Activated CD8-positive, alpha-beta memory T cell treated with anti-CD3 and anti-CD28 coated beads for 36 hours (primary cell): ENCODE data around the gene CLASRP. TPM values are rescaled to one million over a fixed set of nuclear protein-coding genes. Genes with fewer than 3 reads are reported as not detected.

Experiments used
- CTCF ChIA-PET: fragments of 350-600 bp; sonication (Branson Sonifier 250); formaldehyde crosslinking; loops from one replicate; lab custom pipeline; 2021; ENCODE audit warnings: antibody characterized with exemption; lab: Charles Lee
- POLR2A ChIA-PET: fragments of 350-600 bp; sonication (Branson Sonifier 250); formaldehyde crosslinking; loops from one replicate; lab custom pipeline; 2021; ENCODE audit warnings: antibody characterized with exemption; lab: Charles Lee
- total RNA-seq, 2 experiments: library from RNA; stranded (reverse); gene quantifications; one replicate each; pipeline ENCODE4 v1.2.3, GENCODE V29; 2021

CLASRP gene
- total RNA-seq, 2 experiments from 2014 or later = 78.1 to 80.5 TPM

DNA sequence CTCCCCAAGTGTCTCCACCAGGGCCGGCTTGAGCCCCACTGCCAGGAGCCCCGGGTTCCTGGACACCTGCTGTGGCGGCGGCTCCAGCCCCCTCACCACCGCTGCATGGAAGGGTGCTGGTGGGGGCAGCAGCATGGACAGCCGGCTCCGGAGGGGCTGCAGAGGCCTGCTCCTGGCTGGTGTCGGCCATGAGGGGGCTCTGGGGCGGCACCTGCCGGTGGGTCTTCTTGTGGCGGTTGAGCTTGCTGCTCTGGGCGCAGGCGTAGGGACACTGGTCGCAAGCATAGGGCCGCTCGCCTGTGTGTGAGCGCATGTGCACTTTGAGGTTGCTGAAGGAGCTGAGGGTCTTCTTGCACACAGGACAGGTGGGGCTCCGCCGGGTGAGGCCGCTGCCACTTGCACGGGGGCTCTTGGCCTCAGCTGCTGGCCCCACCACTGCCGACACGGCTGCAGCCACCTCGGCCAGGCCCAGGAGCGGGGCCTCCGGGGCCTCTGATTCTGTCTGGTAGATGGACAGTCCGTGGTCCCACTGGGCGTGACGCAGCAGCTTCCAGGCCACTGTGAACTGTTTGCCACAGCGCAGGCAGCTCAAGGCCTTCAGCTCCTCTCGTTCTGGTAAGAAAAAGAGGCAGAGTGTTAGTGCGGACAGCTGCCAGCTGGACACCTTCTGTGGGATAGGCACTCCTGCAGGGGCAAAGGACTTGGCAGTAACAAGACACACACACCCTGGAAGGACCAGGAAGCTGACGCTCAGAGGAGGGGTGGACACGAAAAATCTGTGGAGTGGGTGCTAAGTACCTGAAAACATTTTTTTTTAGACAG is 33.3 kb downstream of the CLASRP start:
- ChIA-PET CTCF (interaction anchor here (0.6 kb wide), 1 partner anchor 12 kb away, joined by 3 read pairs; no protein-coding TSS in a partner anchor), POLR2A (no interaction called here)

DNA sequence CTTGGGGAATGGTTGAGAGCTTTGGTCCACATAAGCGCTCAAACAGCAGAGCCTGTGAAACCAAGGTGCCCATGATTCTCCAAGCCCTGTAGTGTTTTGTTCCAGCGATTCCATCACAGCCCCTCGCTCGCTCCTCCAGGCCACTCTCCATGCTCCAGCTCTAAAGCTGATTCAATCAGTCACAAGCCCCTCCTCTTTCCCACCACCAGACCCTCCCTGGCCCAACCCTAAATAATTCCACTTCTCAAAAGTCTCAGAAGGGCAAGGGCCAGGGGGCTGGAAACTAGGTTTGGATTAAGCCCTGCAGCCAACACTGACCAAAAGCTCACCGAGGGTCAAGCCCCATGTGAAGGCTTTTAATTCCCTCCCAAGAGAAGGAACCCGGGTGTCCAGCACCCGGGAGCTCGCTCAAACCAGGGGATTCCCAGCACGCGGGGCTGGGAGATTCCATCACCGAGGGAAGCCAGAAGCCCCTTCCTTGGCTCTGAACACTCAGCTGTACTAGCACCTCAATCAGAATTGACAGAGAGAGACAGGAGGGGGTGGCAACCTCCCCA is 36.0 kb downstream of the CLASRP start:
- POLR2A ChIA-PET = interaction anchor here (0.6 to 1.2 kb wide), 4 partner anchors 10 to 233 kb away, joined by 3 to 4 read pairs (median 3); no protein-coding TSS in a partner anchor
- CTCF ChIA-PET = interaction anchor here (0.7 to 1.9 kb wide), 3 partner anchors 17 to 113 kb away, joined by 3 to 6 read pairs (median 3); no protein-coding TSS in a partner anchor

DNA sequence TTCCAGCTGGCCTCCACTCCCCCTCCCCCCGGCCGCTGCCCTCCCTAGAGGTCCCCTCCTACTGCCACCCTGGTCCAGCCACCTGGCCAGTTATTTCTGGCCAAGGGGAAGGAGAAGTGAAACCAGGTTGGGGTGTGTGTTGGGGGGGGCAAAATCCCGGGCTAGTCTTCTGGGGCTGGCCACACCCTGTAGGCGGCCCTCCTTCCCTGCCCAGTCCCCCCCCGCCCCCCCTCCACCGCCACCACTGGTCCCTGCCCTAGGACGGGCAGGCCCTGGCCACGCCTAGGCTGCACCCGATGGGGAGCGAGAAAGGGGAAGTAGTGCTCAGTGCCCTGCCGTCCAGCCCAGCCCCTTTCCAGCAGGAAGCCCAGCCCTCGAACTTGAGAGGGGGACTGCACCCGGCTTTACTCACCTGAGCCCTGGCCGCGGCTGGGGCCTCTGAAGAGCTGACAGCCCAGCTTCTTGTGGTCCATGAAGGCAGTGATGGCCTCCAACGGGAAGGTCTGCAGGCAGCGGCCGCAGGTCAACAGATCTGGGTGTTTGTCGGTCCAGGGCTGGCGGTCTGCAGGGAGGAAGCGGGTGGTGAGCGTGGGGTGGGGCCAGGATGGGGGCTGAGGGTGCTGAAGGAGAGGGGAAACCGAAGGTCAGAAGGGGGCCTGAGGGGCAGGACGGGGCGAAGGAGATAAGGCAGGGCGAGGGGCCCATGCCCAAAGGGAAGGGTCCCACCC is 36.6 kb downstream of the CLASRP start:
- ChIA-PET POLR2A (interaction anchor here (0.6 to 1.2 kb wide), 5 partner anchors 11 to 165 kb away, joined by 3 to 4 read pairs (median 3); no protein-coding TSS in a partner anchor), CTCF (interaction anchor here (1.0 to 1.9 kb wide), 2 partner anchors 17 to 112 kb away, joined by 3 to 6 read pairs; no protein-coding TSS in a partner anchor)

DNA sequence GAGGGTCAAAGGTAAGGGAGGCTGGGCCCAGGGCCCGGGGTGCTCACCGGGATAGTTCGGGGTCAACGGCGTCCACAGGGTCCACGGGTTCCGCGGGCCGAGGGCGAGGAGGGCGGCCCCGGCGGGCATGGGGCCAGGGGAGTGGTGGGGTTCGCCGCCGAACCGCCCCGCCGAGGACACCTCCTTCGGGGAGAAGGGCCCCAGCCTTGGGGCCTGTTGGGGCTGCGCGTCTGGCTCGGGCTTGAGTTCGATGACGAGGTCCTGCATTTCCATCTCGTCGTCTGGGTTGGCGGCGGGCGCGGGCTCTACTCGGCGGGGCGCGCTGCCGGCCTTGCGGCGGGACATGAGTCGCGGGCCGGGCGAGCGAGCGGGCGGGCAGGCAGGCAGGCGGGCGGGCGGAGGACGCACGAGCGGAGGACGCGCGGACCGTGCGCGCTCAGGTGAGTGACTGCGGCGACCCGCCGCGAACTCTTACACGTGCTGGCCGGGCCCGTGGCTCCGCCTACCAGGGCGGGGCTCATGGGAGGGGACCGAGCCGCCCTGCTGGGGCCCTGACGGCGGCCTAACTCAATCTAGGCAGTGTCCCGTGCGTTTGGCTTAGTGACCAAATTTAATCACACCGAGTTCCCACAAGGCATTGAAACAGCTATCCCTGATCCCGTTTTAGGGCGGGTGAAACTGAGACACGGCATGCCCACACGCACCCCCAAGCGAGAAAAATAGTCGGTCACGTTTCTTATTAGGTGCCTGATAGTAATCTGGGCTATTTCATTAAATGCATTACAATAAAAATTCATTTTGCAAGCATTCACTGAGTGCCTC is 37.4 kb downstream of the CLASRP start, which contains the start of gene ZNF296:
TSS of gene ZNF296 (minus strand) at position 450 of the 822 bp plus-strand sequence. CDS start at position 345, 105 bp downstream.
- ChIA-PET CTCF (interaction anchor here (1.0 to 1.9 kb wide), 3 partner anchors 11 to 111 kb away, joined by 3 to 6 read pairs (median 4); no protein-coding TSS in a partner anchor), POLR2A (interaction anchor here (0.6 to 1.2 kb wide), 5 partner anchors 13 to 164 kb away, joined by 3 to 4 read pairs (median 3); partner anchors contain the start of gene PPP1R37)

DNA sequence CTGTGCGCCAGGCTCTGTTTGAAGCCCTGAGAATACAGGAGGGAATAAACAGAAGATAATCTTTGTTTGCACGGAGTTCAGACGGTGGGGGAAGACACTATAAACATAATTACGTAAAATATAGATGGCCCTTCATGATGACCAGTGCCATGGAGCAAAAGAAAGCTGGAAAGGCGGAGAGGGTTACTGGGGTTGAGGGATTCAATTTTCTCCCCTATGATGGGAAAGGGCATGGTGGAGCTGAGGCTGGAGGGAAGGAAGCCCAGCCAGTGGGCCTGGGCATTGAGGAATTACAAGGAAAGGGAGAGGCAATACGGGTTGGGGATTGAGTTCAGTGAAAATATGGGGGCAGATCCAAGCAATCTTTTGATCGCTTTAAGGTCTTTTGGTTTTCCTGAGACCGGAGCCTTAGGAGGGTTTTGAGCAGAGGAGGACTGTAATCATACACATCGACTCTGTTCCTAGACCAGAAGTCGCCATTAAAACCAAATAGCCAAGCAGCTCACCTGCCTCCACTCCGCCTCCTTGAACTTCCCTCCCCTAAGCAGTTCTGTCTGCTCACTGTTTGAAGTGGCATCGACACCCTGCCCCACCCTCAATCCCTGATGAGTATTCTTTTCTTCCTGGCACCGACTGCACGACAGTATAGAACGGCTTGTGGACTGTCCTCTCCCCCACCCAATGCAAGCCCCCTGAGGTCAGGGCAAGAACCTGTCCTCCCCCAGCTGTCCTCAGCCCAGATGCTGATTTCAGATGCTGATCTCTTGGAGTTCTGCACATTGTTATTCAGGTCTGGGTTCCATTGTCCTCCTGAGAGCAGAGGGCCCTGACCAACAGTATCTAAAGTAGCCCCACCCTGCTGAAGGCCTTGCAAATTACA is 38.2 kb downstream of the CLASRP start:
- ChIA-PET POLR2A (interaction anchor here (0.8 to 1.0 kb wide), 2 partner anchors 15 to 38 kb away, joined by 3 to 6 read pairs; partner anchors contain the start of gene PPP1R37), CTCF (interaction anchor here (1.0 to 1.7 kb wide), 2 partner anchors 11 to 17 kb away, joined by 3 to 4 read pairs; no protein-coding TSS in a partner anchor)

DNA sequence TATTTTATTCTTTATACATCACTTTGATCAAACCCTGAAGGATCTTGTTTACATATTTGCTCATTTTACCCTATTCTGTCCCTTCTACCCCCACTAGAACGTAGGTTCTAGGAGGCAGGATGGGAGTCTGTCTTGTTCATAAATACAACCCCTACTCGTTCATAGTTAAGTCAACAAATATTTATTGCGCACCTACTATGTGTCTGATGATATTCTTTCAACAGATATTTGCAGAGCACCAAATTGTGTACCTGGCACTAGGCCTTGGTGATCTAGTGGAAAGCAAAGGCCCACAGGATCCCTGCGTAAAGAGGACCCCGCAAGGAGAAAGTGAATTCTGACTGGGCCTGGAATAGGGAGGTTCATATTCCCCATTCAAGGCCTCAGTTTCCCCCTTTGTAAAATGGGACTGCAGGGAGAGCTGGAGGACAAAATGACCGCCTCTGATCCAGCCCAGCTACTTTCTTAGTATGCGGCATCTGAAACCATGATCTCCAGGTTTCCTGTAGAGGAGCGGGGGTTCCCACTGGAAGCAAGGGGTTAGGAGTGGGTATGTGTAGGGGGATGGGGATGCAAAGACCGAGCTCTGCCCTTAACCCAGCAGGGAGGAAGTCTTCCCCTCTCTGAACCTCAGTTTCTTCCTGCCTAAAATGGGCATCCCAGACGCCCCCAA is 39.7 kb downstream of the CLASRP start:
- ChIA-PET POLR2A (interaction anchor here (0.7 to 1.4 kb wide), 3 partner anchors 9 to 74 kb away, joined by 4 to 6 read pairs (median 4); partner anchors contain the start of gene CLASRP), CTCF (interaction anchor here (0.5 to 2.4 kb wide), 9 partner anchors 9 to 128 kb away, joined by 3 to 11 read pairs (median 4); partner anchors contain the start of gene PPP1R37)

DNA sequence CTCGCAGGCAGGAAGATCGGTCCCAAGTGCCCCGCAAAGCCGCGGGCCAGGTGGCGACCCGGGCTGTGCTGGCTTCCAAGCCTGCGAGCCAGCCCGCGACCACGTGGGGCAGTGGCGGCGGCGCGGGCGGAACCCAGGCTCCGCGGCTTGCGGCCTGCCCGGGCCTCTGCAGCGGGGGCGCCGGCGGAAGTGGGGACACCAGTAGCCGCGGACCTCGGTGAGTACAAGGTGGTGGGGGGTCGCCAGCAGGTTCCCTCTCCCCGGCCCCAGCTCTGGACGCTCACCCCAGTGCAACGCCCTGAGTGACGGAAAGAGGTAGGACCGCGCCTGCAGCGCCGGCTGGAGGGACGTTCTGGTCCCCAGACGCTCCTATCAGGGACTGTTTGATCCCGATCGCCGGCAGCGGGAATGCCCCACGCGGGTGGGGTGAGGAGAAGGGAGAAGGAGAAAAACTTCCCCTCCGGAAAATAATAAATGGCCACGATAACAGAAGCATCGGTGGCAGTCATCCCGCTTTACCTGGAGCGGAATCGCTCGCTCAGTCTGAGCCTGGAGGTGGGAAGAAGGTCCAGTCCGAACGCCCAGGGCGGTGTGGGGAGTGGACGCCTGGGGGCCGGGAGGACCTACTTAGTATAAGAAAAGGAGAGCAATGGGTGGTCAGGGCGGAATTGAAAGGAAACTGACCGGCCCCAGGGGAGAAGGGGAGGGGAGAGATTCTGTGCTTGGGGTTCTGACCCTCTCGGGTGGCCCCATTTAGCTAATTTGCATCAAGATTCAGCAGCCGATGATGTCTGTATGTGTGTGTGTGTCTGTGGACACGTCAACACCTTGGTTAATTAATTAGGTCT is 40.4 kb downstream of the CLASRP start, which contains the start of gene GEMIN7:
TSS of gene GEMIN7 (plus strand) at position 198 of the 848 bp plus-strand sequence. CDS start 10,855 bp downstream, outside the sequence.
- ChIA-PET CTCF (interaction anchor here (0.5 to 2.4 kb wide), 8 partner anchors 8 to 128 kb away, joined by 3 to 11 read pairs (median 4); partner anchors contain the start of gene PPP1R37), POLR2A (interaction anchor here (0.6 to 1.6 kb wide), 7 partner anchors 8 to 99 kb away, joined by 3 to 6 read pairs (median 4); partner anchors contain the start of genes BLOC1S3, CLASRP and TRAPPC6A)

DNA sequence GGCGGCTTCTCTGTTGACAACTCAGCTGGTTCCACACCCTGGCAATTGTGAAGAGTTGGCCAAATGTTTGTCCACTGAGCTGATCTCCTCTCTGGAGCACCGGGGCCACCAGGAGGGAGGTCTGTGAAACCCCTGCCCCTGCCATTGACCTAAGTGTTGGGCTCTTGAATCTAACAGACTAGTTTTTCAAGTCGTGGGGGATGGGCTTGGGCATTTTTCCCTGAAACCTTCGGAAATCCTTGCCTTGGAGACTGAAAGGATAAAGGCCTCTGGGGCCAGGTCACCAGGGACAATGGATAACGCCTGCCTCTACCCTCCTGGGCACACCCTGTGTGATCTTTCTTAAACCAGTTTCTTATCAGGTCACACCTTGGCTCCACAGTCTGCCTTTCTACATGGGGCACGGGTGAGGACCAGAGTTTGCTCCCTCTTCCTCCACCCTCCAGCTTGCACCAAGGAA is 41.1 kb downstream of the CLASRP start:
- POLR2A ChIA-PET = interaction anchor here (0.6 to 1.6 kb wide), 5 partner anchors 12 to 98 kb away, joined by 3 to 6 read pairs (median 3); partner anchors contain the start of genes BLOC1S3 and TRAPPC6A
- CTCF ChIA-PET = interaction anchor here (0.7 to 2.4 kb wide), 5 partner anchors 13 to 76 kb away, joined by 3 to 11 read pairs (median 3); partner anchors contain the start of gene PPP1R37

DNA sequence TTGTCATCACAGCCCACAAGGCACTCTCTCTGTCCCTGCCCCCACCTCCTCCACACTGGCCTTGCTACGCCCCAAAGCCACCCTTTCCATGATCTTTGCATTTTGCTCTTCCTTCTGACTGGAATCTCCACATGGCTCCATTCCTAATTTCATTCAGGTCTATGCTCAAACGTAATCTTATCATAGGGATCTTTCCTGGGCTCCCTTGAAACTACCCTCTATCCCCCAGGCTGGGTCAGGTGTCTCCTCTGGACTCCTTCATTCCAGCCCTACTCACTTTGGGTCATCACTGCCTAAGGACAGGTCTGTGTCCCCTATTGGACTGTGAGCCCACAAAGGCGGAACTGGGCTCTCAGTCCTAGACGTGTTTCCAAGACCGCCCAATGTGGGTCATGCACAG is 43.3 kb downstream of the CLASRP start:
- ChIA-PET POLR2A (no interaction called here), CTCF (no interaction called here)

DNA sequence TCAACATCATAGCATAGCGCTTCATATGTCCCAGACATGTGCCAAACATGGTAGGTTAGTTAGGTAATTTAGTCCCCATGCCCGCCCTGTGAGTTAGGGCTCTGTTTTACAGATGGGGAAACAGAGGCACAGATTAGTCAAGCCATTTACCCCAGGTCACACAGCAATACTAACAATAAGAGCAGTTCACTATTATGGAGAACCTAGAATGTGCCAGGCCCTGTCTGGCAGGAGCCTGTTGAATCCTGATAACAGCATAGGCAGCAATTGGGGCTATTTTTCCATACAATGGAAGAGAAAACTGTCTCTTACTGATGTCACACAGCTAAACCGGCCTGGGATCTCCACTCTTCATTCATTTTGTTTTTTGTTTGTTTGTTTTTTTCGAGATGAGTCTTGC is 47.6 kb downstream of the CLASRP start:
- POLR2A ChIA-PET = no interaction called here
- CTCF ChIA-PET = no interaction called here

DNA sequence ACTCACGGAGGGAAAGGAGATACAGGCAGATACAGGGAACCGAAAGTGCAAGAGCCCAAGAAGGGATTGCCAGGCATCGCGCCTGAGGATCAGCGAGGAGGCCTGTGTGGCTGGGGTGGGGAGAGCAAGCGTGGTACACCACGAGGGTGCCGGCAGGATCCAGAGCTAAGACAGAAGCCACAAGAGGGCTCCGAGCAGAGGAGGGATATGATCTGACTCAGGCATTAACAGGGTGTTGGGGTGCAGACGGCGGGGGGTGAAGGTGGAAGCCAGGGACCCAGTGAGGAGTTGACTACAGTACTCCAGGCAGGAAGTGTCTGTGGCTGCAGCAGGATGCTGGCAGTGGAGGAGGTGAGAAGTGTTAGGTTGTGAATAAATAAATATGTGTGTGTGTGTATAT is 48.7 kb downstream of the CLASRP start:
- CTCF ChIA-PET = interaction anchor here (1.0 to 1.6 kb wide), 2 partner anchors 9 to 28 kb away, joined by 3 to 5 read pairs; partner anchors contain the start of gene GEMIN7
- POLR2A ChIA-PET = interaction anchor here (1.0 kb wide), 1 partner anchor 9 kb away, joined by 6 read pairs; the partner anchor contains the start of gene GEMIN7

DNA sequence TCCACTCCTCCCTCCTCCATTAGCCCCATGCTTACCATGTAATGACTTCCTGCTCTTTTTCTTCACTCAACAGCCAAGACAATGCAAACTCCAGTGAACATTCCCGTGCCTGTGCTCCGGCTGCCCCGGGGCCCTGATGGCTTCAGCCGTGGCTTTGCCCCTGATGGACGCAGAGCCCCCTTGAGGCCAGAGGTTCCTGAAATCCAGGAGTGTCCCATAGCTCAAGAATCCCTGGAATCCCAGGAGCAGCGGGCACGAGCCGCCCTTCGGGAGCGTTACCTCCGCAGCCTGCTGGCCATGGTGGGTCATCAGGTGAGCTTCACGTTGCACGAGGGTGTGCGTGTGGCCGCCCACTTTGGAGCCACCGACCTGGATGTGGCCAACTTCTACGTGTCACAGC is 51.2 kb downstream of the CLASRP start:
- ChIA-PET POLR2A (interaction anchor here (0.5 kb wide), 1 partner anchor 430 kb away, joined by 3 read pairs; no protein-coding TSS in a partner anchor), CTCF (no interaction called here)

DNA sequence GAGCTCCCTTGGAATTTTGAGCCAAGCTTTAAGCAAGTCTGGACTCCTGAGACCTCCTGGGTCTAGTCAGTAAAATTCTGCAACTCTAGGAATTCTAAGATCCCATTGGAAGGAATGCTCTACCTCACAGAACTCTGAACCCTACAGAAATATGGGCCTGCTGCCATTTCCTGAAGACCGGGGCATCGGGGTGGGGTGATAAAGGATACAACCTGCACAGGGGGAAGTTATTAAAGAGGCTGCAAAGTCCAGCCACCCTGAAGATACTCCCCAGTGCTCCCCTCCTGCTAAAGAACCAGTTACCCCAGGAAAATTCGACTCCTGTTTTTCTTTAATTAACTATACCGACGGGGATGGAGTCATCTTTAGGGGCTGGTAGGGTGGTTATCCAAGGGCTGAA is 51.8 kb downstream of the CLASRP start:
- ChIA-PET POLR2A (no interaction called here), CTCF (interaction anchor here (2.7 kb wide), 1 partner anchor 31 kb away, joined by 7 read pairs; no protein-coding TSS in a partner anchor)
